Omental fat pad (tissue), 4 donors: ENCODE measurements around the gene CREB3L2. TPM values are rescaled to one million over a fixed set of nuclear protein-coding genes. Genes with fewer than 3 reads are reported as not detected.

Experiments
- ATAC-seq: fragments of 150-250 bp; one replicate; pipeline ENCODE4 v1.9.1; 2016; ENCODE audit warnings: mild to moderate bottlenecking, moderate library complexity; ENCODE audit not compliant: low FRiP score
- DNase-seq: peaks from one replicate; pipeline ENCODE4 v3.0.0-alpha.2; 2019; ENCODE audit warnings: low spot score
- CTCF ChIP-seq, 3 donors: fragments of 450-650 bp; IDR thresholded peaks; one replicate each; pipeline ENCODE4 v1.5.1; 2016 to 2017; ENCODE audit warnings: antibody characterized with exemption in 3 of 3, mild to moderate bottlenecking in 3 of 3, moderate library complexity in 2 of 3
- total RNA-seq, 4 donors: library from RNA; depleted of rRNA; stranded (reverse); fragments of >200 nt; gene quantifications; one replicate each; pipeline ENCODE4 v1.1.0, GENCODE V29; 2016

Gene CREB3L2
- total RNA-seq, 4 donors from 2014 or later: 35.6 to 50.4 (median 42.8) TPM

- ATAC-seq (no peak), DNase-seq (no peak)
- TF ChIP-seq CTCF (IDR thresholded peaks at IDR 0.05): no peak
Observed at GRCh38 chr7:137965942-137966640, 35.8 kb downstream of the CREB3L2 start.

GRCh38 chr7:137964824-137965545 is 36.9 kb downstream of the CREB3L2 start:
- no peak for TF ChIP-seq CTCF (IDR thresholded peaks at IDR 0.05)
- DNase-seq (no peak), ATAC-seq (no peak)

GRCh38 chr7:137962875-137963507 is 38.9 kb downstream of the CREB3L2 start:
- no peak for TF ChIP-seq CTCF (IDR thresholded peaks at IDR 0.05)

GRCh38 chr7:137962491-137962874 is 39.4 kb downstream of the CREB3L2 start:
- ATAC-seq (no peak), DNase-seq (no peak)
- TF ChIP-seq CTCF (IDR thresholded peaks at IDR 0.05): no peak

More at GRCh38 chr7:137962875-137963507, 38.9 kb downstream of the CREB3L2 start:
- DNase-seq (no peak), ATAC-seq (no peak)

GRCh38 chr7:137961200-137962177 is 40.4 kb downstream of the CREB3L2 start:
- TF ChIP-seq CTCF (IDR thresholded peaks at IDR 0.05): no peak
- ATAC-seq (no peak), DNase-seq (no peak)

- no peak for DNase-seq
- no peak for TF ChIP-seq CTCF (IDR thresholded peaks at IDR 0.05)
- no peak for ATAC-seq
Observed at GRCh38 chr7:137960020-137960419, 41.9 kb downstream of the CREB3L2 start.
